ENCODE data around the gene SKAP1.
"Not testable (repeated sequence)": the region's sequence is repeated elsewhere in the genome, so short reads cannot be mapped to it uniquely, and the experiment has no call there.

SKAP1 gene

GRCh38 chr17:48363161-48363560 lies 66.9 kb downstream of the SKAP1 start:
- no peak for DNase-seq

- not testable (repeated sequence) for DNase-seq
Measured at GRCh38 chr17:48360861-48361633, 69.0 kb downstream of the SKAP1 start.

- no peak for DNase-seq
Measured at GRCh38 chr17:48357779-48358602, 72.0 kb downstream of the SKAP1 start.

DNA sequence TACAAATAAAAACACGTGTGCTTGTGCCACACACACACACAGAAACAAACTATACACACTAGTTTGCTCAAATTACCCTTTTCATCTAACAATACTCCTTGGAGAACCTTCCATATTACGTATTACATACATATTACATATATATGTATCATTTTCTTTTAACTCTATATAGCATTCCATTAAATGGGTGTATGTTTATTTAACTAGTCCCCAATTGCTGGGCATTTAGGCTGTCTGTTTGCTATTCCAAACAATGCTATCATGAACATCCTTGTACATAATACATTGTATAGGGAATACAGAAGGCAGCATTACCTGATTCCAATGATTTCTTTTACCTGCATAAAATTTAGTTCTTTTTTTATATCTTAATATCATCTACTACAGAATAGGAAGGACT lies 73.1 kb downstream of the SKAP1 start:
- DNase-seq: no peak

DNA sequence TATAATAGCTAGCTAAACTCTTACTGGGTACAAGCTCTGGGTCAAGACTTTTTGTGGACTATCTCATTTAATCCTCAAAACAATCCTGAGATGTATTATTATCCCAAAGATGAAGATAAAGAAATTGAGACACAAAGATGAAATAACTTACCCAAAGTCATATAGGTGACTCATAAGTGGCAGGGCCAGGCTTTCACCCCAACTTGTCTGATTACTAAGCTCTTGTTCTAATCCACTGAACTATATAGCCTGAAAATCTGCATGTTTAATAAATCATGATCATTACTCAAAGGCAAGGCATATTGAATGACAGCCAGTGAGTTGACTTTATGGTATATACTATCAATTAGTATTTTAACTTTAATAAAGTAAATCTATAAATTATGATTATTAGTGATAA lies 77.4 kb downstream of the SKAP1 start:
- DNase-seq: no peak

GRCh38 chr17:48351911-48352332 lies 78.1 kb downstream of the SKAP1 start:
- DNase-seq: no peak

DNA sequence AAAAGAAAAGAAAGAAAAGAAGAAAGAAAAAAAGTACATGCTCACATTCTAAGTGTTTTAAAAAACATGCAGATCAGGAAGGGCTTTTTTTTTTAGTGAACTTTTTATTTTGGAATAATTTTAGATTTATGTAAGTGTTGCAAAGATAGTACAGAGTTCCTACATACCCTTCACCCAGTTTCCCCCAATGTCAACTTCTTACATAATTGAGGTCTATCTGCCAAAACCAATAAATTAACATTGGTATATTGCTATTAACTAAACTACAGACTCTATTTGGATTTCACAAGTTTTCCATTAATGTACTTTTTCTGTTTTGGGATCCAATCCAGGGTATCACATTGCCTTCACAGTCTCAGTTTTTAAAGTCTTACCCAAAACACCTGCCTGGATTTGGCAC lies 81.7 kb downstream of the SKAP1 start:
- DNase-seq: no peak

DNA sequence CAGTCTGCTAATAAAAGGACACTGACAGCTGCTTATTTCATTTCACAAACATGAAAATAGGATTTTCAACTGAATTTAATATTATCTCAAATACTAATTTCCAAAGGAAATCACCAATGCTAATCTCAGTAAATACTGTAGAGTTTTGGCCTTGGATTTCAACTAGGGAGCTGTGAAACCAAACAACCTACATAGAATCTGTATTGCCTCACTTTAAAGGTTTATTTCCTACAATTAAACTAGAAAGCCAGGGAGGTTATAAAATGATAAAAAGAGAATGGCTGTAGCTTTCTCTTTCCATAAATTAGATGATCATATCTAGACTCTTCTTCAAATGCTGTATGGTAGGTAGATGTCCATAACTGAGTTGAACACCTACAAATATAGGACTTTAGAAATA lies 82.8 kb downstream of the SKAP1 start:
- no peak for DNase-seq

DNA sequence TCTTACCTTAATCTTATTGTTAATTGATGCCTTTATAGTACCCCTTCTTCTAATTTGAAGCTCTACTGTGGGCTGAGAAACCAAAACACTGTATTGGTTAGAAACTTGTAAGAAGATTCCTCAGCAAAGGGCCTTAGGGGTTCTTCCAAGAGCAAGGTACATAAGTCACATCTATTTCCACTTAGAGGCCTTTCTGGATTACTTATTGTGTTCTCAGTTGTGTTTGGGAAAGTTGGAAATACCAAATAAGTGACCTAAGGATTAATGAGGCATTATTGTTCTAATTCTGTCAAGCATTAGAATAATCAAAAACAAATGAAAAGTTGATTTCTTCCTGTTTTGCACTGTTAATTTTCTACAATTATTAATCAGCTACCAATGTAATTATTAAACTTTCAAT lies 85.8 kb downstream of the SKAP1 start:
- no peak for DNase-seq

DNA sequence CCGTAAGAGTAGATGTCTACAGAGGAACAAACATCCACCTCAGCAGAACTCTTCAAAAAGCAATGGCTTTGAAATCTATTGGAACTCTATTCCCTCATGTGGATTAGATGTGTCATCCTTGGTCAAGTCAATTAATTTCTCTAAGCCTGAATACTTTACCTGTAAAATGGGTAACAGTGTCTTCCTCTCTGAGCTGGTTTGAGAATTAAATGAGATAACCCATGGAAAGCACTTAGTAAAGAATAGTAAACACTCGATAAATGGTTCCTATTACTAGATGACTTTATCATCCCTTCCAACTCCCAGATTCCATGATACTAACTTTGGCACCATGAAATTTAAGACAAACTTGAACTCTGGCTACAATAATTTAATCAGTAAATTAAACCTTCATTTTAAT lies 89.1 kb downstream of the SKAP1 start:
- no peak for DNase-seq

- DNase-seq: no peak
Measured at GRCh38 chr17:48338720-48339119, 91.3 kb downstream of the SKAP1 start.

DNA sequence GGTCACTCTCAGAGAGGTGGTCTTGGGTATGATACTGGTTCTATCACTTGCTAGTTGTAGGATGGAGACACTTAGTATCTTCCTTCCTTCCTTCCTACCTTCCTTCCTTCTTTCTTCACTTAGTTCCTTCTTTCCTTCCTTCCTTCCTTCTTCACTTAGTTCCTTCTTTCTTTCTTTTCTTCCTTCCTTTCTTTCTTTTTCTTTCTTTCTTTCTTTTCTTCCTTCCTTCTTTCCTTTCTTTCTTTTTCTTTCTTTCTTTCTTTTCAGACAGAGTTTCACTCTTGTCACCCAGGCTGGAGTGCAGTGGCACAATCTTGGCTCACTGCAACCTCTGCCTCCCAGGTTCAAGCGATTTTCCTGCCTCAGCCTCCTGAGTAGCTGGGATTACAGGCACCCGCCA lies 92.1 kb downstream of the SKAP1 start:
- DNase-seq: not testable (repeated sequence)

- DNase-seq: no peak
Measured at GRCh38 chr17:48336986-48337385, 93.0 kb downstream of the SKAP1 start.

GRCh38 chr17:48335858-48336500 lies 94.0 kb downstream of the SKAP1 start:
- DNase-seq: no peak

DNA sequence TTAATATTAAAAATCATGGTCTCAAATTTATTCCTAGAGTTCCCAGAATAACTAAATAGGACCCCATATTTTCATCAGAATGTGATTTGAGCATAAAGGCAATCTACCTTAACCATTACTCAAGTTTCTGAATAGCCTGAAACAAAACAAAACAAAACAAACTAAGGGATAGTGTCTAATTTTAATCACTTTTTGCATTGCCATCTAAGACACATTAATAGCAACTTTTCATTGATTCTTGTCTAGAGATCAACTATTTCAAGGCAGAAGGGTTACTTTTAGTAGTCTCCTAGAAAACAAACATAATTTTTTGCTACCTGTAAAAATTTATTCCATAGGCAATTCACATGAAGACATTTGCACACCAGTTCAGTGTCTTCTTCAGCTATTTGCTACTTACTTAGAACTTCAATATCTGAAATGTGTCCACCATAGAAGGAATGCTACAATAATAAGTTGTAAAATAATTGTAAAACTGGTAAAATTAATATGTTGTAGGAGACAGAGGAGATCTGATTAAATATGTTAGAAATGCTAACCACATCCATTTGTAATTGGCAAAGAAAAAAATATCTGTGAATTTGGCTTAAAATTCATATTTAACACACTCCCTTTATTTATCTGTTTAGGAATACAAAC lies 94.7 kb downstream of the SKAP1 start:
- no peak for DNase-seq

- no peak for DNase-seq
Measured at GRCh38 chr17:48333034-48333530, 96.9 kb downstream of the SKAP1 start.

DNA sequence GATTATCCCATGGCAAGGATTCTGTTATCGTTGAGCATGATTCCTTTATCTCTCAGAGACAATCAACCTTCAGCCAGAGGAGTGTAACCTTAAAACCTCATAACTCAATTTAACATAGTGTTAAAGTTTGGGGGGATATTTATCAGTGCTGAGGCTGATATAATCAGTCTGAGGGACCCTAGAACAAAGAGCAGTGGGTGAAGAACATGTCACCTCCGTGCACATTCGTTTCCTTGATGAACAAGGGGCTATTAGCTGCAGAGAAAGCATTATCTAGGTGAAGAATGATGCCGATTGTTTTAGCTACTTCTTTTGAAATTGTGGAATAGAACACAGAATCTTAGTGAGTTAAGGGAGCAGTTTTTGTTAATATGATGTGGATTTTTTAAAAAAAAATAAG lies 99.1 kb downstream of the SKAP1 start:
- DNase-seq: no peak

DNA sequence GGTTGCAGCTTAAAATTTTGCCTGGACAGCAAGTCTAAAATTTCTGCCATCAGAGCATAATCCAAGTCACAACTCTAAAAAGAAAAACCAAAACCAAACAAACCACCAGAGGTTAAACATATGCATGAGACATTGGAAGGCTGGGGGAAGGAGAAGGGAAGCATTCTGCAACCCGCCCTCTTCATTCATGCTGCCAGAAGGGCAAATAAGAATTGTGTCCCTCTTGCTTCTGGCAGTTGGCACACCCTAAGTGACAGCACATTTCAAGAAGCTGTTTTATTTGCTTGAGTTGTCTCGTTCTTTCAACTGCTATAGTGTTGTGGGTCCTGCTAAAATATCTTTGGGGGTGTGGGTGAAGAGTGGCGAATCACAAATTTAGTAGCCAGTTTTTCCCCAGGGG lies 99.6 kb downstream of the SKAP1 start:
- no peak for DNase-seq

DNA sequence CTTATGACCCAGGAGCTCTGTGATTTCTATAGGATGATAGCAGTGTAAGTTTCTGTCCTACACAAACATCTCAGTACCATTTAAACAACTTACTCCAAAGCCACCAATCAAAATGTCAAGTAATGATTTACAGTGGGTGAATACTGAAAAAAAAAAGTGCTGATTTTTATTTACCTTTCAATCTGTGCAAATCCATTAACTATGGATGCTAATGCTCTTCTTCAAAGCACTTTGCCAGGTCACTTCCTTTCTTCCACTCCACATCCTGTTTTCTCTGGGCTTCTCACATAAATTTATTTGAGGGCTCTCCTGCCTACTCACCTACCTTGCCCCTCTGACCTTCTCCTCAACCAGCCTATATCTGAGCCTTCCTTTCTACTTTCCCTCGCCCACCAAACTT lies 101.6 kb downstream of the SKAP1 start:
- DNase-seq: no peak

DNA sequence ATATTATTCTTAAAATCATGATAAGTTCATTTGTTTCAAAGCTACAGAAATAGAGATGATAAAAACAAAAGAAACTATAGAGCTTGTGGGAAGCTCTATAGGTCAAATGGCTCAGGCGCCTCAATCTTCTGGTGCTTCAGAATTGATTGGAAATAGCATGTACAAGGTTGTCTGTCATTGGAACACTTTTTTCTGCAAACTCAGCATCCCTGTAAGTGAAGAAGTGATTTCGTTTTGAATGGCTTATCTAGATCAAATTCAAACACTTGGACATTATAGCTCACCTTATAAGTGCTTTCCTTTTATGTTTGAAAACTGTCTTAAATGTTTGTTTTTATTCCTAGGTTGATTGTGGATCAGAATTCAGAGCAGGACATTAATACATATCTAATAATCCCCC lies 103.7 kb downstream of the SKAP1 start:
- no peak for DNase-seq

DNA sequence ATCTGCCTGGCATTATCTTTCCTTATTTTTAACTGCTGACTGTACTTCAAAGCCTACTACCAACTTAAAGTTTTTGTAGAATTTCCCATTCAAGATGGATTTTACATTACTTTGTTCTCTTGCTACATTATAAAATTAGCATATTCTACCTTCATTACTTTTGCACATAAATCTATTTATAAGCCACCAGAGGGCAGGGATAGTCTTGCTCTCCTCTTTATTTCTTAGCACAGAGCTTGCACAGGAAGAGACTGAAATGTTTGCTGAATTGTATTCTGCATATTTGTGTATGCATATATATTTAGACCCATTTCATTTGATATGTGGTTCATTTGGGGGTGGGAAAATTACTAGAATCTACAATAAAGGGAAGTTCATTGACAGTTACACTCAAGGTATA lies 108.0 kb downstream of the SKAP1 start:
- no peak for DNase-seq

DNA sequence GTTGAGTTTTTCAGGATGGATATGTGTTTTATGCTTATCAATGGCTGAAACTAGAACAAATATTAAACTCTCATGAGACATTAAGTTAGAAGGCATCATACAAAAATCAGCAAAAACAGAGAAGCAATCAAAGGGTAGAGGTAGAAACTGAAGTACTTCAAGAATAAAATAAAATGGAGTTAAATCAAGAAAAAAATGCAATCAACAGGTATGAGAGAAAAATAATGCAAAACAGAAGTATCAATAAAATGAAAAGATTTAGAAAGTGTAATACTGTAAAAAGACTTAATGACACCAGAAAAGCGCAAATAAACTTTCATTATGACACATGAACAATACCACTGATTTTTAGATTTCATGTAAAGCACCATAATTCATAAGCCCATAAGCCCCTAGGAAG lies 112.3 kb downstream of the SKAP1 start:
- no peak for DNase-seq

- DNase-seq: no peak
Measured at GRCh38 chr17:48314716-48315115, 115.3 kb downstream of the SKAP1 start.

Measured in femur (tissue), 1 donor.